Peyer's patch (tissue), 4 donors: Measurements from ENCODE around the gene SLC10A1.

Experiments used
- CTCF ChIP-seq, 6 experiments: fragments of 450-650 bp in 4 of 6; fragments of 200-600 bp in 2 of 6; sonication (generic) in 1 of 6; IDR thresholded peaks; one replicate each; pipeline ENCODE4 v1.5.1; 2017 to 2019; ENCODE audit warnings: antibody characterized with exemption in 6 of 6, mild to moderate bottlenecking in 3 of 6, moderate library complexity in 1 of 6
- POLR2A ChIP-seq, 2 donors: fragments of 450-650 bp; IDR thresholded peaks; one replicate each; pipeline ENCODE4 v1.5.1; 2017; ENCODE audit warnings: antibody characterized with exemption in 2 of 2, mild to moderate bottlenecking in 2 of 2, moderate library complexity in 2 of 2

DNA sequence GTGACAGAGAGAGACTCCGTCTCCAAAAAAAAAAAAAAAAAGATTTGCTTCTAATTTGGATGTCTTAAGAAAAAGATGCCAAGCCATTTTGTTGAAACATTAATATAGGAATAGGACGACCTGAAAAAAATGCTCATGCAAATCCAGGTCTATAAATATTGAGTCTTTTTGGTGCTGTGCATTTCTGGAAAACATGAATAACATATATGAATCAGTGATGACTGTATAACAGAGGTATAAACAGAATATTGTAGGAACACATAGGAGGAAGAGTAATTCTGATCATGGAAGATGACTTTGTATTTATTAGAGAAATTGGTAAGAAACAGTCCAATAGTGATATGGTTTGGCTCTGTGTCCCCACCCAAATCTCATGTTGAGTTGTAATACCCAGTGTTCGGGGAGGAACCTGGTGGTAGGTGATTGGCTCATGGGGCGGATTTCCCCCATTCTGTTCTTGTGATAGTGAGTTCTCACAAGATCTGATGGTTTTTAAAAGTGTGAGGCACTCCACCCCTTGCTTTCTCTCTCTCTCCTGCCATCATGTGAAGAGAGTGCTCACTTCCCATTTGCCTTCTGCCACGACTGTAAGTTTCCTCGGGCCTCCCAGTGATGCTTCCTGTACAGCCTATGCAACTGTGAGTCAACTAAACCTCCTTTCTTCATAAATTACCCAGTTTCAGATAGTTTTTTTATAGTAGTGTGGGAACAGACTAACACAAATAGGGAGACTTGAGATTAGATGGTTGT lies 33.1 kb downstream of the SLC10A1 start:
- no peak for TF ChIP-seq CTCF (IDR thresholded peaks at IDR 0.05)
- TF ChIP-seq POLR2A (IDR thresholded peaks at IDR 0.05), result no peak
